GM12878 (cell line): Measurements from ENCODE around the gene RBM19. TPM values are rescaled to one million over a fixed set of nuclear protein-coding genes. Genes with fewer than 3 reads are reported as not detected.

Source experiments
- ATAC-seq: fragments of 200-7000 bp; cut with Tn5 transposase; 3 replicates; pipeline ENCODE4 v1.9.1; 2020; ENCODE audit warnings: mild to moderate bottlenecking, moderate library complexity
- BruUV-seq: library from RNA; stranded (reverse); fragments of 400-500 nt; replicated peaks from 2 replicates; lab custom pipeline; 2021; lab: Mats Ljungman, UMichigan
- CTCF ChIA-PET: fragments of 300-600 bp; sonication (Branson Sonifier 250); formaldehyde crosslinking; extraction: SDS; loops from one replicate; lab custom pipeline; 2021; ENCODE audit warnings: inconsistent platforms; lab: Yijun Ruan, JAX
- POLR2A ChIA-PET: fragments of 350-600 bp; formaldehyde crosslinking; extraction: SDS; loops from one replicate; lab custom pipeline; 2021; ENCODE audit warnings: inconsistent platforms; lab: Charles Lee
- RAD21 ChIA-PET: fragments of 300-600 bp; sonication (Branson Sonifier 250); formaldehyde crosslinking; loops from one replicate; lab custom pipeline; 2023; ENCODE audit warnings: antibody characterized with exemption; ENCODE audit not compliant: unreplicated experiment; lab: Charles Lee
- SMC1A ChIA-PET: fragments of 300-600 bp; sonication (Branson Sonifier 250); formaldehyde crosslinking; loops from one replicate; lab custom pipeline; 2023; ENCODE audit not compliant: unreplicated experiment, uncharacterized antibody; lab: Charles Lee
- DNase-seq: peaks from one replicate; pipeline ENCODE4 v3.0.0-alpha.2; 2011; ENCODE audit warnings: low read depth, low spot score
- FAIRE-seq: peaks from 3 replicates; lab custom pipeline; 2011; peaks lifted over from hg19 to GRCh38; lab: Jason Lieb, UNC
- H2AFZ ChIP-seq: 2 replicates; pipeline ENCODE4 v1.6.0; 2011; ENCODE audit warnings: low read depth, low read length, control low read depth; ENCODE audit not compliant: control insufficient read depth
- H3K27ac ChIP-seq: 2 replicates; pipeline ENCODE4 v1.5.1; 2011; ENCODE audit warnings: control low read depth; ENCODE audit not compliant: control insufficient read depth, insufficient read depth
- H3K27me3 ChIP-seq, 2 experiments: replicated peaks in 1 of 2; 2 replicates each; pipeline versions ENCODE4 v1.6.0 to v1.6.1; 2011; ENCODE audit warnings: low read length in 1 of 2; ENCODE audit not compliant: control insufficient read depth in 2 of 2, insufficient read depth in 2 of 2
- H3K36me3 ChIP-seq, 2 experiments: 2 replicates each; pipeline ENCODE4 v1.5.1; 2011; ENCODE audit warnings: low read length in 1 of 2; ENCODE audit not compliant: control insufficient read depth in 2 of 2, insufficient read depth in 2 of 2
- H3K4me1 ChIP-seq: 2 replicates; pipeline ENCODE4 v1.6.1; 2011; ENCODE audit warnings: mild to moderate bottlenecking, low read length, moderate library complexity, mixed read lengths; ENCODE audit not compliant: control insufficient read depth, insufficient read depth
- H3K4me2 ChIP-seq: 2 replicates; pipeline ENCODE4 v1.6.0; 2011; ENCODE audit warnings: control low read depth; ENCODE audit not compliant: control insufficient read depth, insufficient read depth
- H3K4me3 ChIP-seq: fragments of 200-600 bp; sonication (generic); 2 replicates; pipeline ENCODE4 v1.5.1; 2016
- H3K79me2 ChIP-seq: 2 replicates; pipeline ENCODE4 v1.6.0; 2011; ENCODE audit warnings: low read length; ENCODE audit not compliant: control insufficient read depth, insufficient read depth
- H3K9ac ChIP-seq: 2 replicates; pipeline ENCODE4 v1.8.0; 2011; ENCODE audit warnings: low read length, control low read depth, mixed read lengths; ENCODE audit not compliant: control insufficient read depth, insufficient read depth
- H3K9me3 ChIP-seq: replicated peaks from 3 replicates; pipeline ENCODE4 v1.5.1; 2011; ENCODE audit warnings: mild to moderate bottlenecking, low read length; ENCODE audit not compliant: control insufficient read depth, insufficient read depth
- H4K20me1 ChIP-seq: 2 replicates; pipeline ENCODE4 v1.6.0; 2011; ENCODE audit not compliant: control insufficient read depth, insufficient read depth
- MLLT1 ChIP-seq: fragments of 450-650 bp; IDR thresholded peaks from 2 replicates; pipeline ENCODE4 v1.6.1; 2016; ENCODE audit warnings: mild to moderate bottlenecking
- NBN ChIP-seq: fragments of 450-650 bp; IDR thresholded peaks from 2 replicates; pipeline ENCODE4 v1.6.1; 2016
- POLR2AphosphoS2 ChIP-seq: IDR thresholded peaks from 2 replicates; pipeline ENCODE4 v1.6.1; 2011; ENCODE audit warnings: low read depth, mild to moderate bottlenecking, low read length, improper control_type of control experiment, moderate library complexity
- ZNF217 ChIP-seq: fragments of 450-650 bp; IDR thresholded peaks from 2 replicates; pipeline ENCODE4 v1.6.1; 2017; ENCODE audit warnings: antibody characterized with exemption, mild to moderate bottlenecking
- ZSCAN29 ChIP-seq: fragments of 450-650 bp; IDR thresholded peaks from 2 replicates; pipeline ENCODE4 v1.6.1; 2017; ENCODE audit warnings: mild to moderate bottlenecking, moderate library complexity
- WGBS: methylation state at CpG from one replicate; pipeline ENCODE4 v1.1.6; 2016; ENCODE audit warnings: low lambda C conversion rate; ENCODE audit not compliant: insufficient replicate concordance, insufficient coverage; ENCODE audit errors: missing lambda C conversion rate; 5-methylcytosine and 5-hydroxymethylcytosine counted together
- in situ Hi-C: fragments of 300-500 bp; cut with MboI; formaldehyde crosslinking; loops from 9 replicates; pipeline ENCODE4 v1.14.3; 2018; ENCODE audit warnings: mixed read lengths
- intact Hi-C: fragments of 100-400 bp; cut with micrococcal nuclease; formaldehyde crosslinking; loops from one replicate; pipeline ENCODE4 v1.14.2; 2022; ENCODE audit not compliant: unreplicated experiment
- polyA plus RNA-seq, 11 experiments: library from polyadenylated mRNA; depleted of rRNA in 4 of 11; unstranded in 6 of 11; stranded (reverse) in 5 of 11; fragments of >200 nt; fragmentation: Nextera tagmentation in 4 of 11; fragmentation: Illumina TruSeq in 1 of 11; extraction: Ambion mirVana in 4 of 11; extraction: Trizol in 1 of 11; gene quantifications; 1 replicate in 1 of 11; 2 replicates in 10 of 11; pipeline versions ENCODE4 v1.2.1 to v1.2.3, GENCODE V29; 2011 to 2016; ENCODE audit warnings: inconsistent platforms in 2 of 11, missing spikeins in 2 of 11, low read depth in 1 of 11
- total RNA-seq, 4 experiments: library from RNA; depleted of rRNA in 3 of 4; stranded (reverse); fragments of >200 nt in 3 of 4; fragmentation: Illumina TruSeq in 1 of 4; extraction: Trizol in 1 of 4; gene quantifications; 2 replicates each; pipeline versions ENCODE4 v1.2.1 to v1.2.3, GENCODE V29; 2013 to 2021
- TF ChIP-seq, protein P1 (sequence below): fragments of 450-650 bp; formaldehyde crosslinking; IDR thresholded peaks from 2 replicates; pipeline ENCODE4 v1.4.0; 2022; ENCODE audit warnings: mild to moderate bottlenecking, moderate library complexity

Gene RBM19
- total and polyA plus RNA-seq, 10 of the 15 experiments (the other 5 are each of a cell fraction or from before 2014, with no cell fraction given), result 4.2 to 42.9 (median 28.4) TPM

DNA sequence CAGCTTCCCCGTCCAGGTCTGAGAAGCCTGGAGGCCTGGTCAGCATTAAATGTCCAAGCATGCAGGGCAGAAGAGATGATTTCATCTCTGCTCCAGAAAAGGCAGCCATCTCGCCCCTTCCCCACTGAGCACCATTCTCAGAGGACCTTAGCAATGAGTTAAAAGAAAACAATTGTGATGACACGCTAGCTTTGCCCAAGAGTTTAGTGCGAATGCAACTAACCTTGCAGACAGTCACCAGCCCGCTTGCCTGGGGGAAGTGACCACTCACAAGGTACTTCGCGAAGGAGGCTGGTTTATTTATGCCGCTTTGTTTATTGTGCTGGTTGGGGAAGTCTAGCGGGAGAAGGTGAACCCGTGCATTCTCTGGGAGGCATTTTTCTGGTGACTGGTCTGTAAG, 170.7 kb downstream of the RBM19 start:
- H3K4me1 ChIP-seq, result no peaks in the 10 kb centered on the region
- no peak for DNase-seq
- POLR2A ChIA-PET, result no interaction called here
- no peaks in the 10 kb centered on the region for H3K27me3 ChIP-seq
- in situ Hi-C loops, result no loop called here
- intact Hi-C loops, result no loop called here
- H3K4me2 ChIP-seq, result no peak overlapping the region
- H3K9me3 ChIP-seq, result no peaks in the 10 kb centered on the region; the same call in 2 of the 3 replicates
- no peaks in the 10 kb centered on the region for H4K20me1 ChIP-seq
- H3K27ac ChIP-seq, result no peak overlapping the region
- H3K36me3 ChIP-seq, result no peaks in the 10 kb centered on the region
- no peaks in the 10 kb centered on the region for H3K79me2 ChIP-seq
- RAD21 ChIA-PET, result no interaction called here
- no peak overlapping the region for H3K9ac ChIP-seq
- SMC1A ChIA-PET, result no interaction called here
- H2AFZ ChIP-seq, result no peak overlapping the region
- no peak overlapping the region for H3K4me3 ChIP-seq
- no TSS peak for BruUV-seq
- TF ChIP-seq ZSCAN29, result no peak
- no peak for TF ChIP-seq ZNF217
- no peak for TF ChIP-seq NBN
- TF ChIP-seq MLLT1, result no peak
- TF ChIP-seq, protein P1, sequence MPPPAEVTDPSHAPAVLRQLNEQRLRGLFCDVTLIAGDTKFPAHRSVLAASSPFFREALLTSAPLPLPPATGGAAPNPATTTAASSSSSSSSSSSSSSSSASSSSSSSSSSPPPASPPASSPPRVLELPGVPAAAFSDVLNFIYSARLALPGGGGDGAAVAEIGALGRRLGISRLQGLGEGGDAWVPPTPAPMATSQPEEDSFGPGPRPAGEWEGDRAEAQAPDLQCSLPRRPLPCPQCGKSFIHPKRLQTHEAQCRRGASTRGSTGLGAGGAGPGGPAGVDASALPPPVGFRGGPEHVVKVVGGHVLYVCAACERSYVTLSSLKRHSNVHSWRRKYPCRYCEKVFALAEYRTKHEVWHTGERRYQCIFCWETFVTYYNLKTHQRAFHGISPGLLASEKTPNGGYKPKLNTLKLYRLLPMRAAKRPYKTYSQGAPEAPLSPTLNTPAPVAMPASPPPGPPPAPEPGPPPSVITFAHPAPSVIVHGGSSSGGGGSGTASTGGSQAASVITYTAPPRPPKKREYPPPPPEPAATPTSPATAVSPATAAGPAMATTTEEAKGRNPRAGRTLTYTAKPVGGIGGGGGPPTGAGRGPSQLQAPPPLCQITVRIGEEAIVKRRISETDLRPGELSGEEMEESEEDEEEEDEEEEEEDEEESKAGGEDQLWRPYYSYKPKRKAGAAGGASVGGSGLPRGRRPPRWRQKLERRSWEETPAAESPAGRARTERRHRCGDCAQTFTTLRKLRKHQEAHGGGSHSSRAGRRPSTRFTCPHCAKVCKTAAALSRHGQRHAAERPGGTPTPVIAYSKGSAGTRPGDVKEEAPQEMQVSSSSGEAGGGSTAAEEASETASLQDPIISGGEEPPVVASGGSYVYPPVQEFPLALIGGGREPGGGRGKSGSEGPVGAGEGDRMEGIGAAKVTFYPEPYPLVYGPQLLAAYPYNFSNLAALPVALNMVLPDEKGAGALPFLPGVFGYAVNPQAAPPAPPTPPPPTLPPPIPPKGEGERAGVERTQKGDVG, result no peak
- no peak for TF ChIP-seq POLR2AphosphoS2
- FAIRE-seq, result no peak
- WGBS, result 72% methylated on average over 10 of the region's 10 CpGs
- no peak for ATAC-seq
- CTCF ChIA-PET, result no interaction called here
